Coronary artery (tissue), 2 donors: ENCODE measurements around the gene ZC3HAV1L.

Experiments used
- DNase-seq: peaks from one replicate; pipeline ENCODE4 v3.0.0-alpha.2; 2017; ENCODE audit warnings: low spot score
- H3K27ac ChIP-seq, 2 donors: fragments of 200-600 bp; sonication (generic); one replicate each; pipeline ENCODE4 v1.5.1; 2016 to 2019
- H3K4me3 ChIP-seq: fragments of 200-600 bp; sonication (generic); 2 replicates; pipeline ENCODE4 v1.5.1; 2016; ENCODE audit warnings: mild to moderate bottlenecking, moderate library complexity
- TF ChIP-seq, protein P1 (sequence below): fragments of 200-600 bp; sonication (generic); IDR thresholded peaks from one replicate; pipeline ENCODE4 v1.5.1; 2019; ENCODE audit warnings: antibody characterized with exemption

ZC3HAV1L gene

DNA sequence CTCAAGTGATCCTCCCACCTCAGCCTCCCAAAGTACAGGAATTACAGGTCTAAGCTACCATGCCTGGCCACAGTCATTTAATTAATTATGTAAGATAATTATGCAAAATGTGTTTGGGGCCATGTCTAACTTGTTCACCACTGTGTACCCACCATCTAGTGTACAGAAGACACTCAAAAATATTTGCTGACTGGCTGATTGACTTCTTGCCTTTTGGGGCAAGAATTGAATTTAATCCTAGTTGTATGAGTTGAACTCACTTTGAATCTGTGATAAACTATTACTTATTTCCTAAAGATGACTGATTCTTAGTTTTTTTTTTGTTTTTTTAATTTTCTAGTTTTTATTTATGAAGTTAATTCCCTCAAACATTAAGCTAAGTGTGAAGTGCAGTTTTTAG, 15.8 kb upstream of the ZC3HAV1L start:
- TF ChIP-seq, protein P1, sequence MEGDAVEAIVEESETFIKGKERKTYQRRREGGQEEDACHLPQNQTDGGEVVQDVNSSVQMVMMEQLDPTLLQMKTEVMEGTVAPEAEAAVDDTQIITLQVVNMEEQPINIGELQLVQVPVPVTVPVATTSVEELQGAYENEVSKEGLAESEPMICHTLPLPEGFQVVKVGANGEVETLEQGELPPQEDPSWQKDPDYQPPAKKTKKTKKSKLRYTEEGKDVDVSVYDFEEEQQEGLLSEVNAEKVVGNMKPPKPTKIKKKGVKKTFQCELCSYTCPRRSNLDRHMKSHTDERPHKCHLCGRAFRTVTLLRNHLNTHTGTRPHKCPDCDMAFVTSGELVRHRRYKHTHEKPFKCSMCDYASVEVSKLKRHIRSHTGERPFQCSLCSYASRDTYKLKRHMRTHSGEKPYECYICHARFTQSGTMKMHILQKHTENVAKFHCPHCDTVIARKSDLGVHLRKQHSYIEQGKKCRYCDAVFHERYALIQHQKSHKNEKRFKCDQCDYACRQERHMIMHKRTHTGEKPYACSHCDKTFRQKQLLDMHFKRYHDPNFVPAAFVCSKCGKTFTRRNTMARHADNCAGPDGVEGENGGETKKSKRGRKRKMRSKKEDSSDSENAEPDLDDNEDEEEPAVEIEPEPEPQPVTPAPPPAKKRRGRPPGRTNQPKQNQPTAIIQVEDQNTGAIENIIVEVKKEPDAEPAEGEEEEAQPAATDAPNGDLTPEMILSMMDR: no peak

DNA sequence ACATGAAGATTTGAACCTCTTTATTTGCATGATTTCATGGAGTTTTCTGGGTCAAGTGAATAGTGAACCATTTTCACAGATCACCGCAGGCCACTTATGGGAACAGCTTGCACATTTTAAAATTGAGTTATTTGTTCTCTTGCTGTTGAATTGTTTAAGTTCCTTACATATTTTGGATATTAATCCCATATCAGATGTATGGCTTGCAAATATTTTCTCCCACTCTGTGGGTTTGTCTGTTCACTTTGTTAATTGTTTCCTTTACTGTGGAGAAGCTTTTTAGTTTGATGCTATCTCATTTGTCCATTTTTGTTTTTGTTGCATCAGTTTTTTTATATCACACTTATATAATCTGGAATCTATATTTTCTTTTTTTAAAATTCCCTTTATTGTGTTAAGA, 14.1 kb upstream of the ZC3HAV1L start:
- no peak for DNase-seq
- TF ChIP-seq, protein P1: no peak
- H3K27ac ChIP-seq: no peak overlapping the region
- H3K4me3 ChIP-seq: no peak overlapping the region

More for the DNA sequence above, 15.8 kb upstream of the ZC3HAV1L start:
- Histone ChIP-seq H3K27ac (no peak overlapping the region), H3K4me3 (no peak overlapping the region)
- DNase-seq: no peak

DNA sequence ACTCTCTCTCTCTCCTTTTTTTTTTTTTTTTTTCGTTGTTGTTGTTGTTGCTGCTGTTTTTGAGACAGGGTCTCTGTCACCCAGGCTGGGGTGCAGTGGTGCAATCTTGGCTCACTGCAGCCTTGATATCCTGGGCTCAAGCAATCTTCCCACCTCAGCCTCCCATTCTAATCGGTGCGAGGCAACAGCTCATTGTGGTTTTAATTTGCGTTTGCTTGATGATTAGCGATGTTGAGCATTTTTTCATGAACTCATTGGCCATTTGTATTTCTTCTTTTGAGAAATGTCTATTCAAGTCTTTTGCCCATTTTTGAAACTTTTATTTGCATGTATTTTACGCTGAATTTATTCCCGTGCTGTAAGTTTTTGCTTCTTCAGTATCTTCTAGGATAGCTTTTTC, 13.3 kb upstream of the ZC3HAV1L start:
- TF ChIP-seq, protein P1: no peak
- H3K4me3 ChIP-seq: no peak overlapping the region
- DNase-seq: no peak
- H3K27ac ChIP-seq: no peak overlapping the region

DNA sequence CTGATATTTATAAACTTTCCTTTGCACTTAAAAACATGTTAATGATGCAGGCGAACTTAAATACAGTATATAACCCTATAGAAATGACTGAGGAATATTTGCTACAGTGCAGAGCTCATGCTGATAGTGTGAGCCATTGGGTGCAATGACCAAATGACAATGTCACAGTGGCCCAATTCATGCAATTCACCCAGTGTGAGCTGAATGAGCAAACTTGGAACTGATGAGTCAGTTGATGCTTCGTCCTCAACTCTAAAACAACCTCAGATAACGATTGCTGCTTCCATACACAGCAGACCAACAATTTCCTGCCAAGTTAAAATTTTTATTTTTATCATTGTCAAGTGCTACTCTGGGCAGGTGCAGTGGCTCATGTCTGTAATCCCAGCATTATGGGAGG, 12.1 kb upstream of the ZC3HAV1L start:
- DNase-seq: no peak
- H3K27ac ChIP-seq: no peak overlapping the region
- H3K4me3 ChIP-seq: no peak overlapping the region
- TF ChIP-seq, protein P1: no peak

DNA sequence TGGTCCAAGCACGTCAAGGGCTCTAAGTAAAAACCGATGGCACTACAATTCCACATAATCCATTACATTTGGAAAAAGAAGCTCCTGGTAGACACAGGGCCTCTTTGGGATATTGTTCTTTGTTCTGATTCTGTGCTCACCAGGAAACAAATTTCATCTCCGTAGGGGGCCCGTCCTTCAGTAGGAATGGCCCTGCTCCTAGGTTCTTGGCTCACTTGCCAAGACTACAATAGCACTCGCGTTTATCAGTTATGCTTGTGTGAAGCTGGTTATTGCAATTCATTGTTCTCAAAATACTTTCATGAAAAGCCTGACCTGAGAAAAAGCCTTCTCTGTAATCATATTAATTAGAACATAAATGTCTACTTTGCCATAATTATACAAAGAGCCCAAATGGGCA, 10.3 kb upstream of the ZC3HAV1L start:
- TF ChIP-seq, protein P1: no peak
- no peak overlapping the region for H3K4me3 ChIP-seq
- DNase-seq: no peak
- no peak overlapping the region for H3K27ac ChIP-seq

DNA sequence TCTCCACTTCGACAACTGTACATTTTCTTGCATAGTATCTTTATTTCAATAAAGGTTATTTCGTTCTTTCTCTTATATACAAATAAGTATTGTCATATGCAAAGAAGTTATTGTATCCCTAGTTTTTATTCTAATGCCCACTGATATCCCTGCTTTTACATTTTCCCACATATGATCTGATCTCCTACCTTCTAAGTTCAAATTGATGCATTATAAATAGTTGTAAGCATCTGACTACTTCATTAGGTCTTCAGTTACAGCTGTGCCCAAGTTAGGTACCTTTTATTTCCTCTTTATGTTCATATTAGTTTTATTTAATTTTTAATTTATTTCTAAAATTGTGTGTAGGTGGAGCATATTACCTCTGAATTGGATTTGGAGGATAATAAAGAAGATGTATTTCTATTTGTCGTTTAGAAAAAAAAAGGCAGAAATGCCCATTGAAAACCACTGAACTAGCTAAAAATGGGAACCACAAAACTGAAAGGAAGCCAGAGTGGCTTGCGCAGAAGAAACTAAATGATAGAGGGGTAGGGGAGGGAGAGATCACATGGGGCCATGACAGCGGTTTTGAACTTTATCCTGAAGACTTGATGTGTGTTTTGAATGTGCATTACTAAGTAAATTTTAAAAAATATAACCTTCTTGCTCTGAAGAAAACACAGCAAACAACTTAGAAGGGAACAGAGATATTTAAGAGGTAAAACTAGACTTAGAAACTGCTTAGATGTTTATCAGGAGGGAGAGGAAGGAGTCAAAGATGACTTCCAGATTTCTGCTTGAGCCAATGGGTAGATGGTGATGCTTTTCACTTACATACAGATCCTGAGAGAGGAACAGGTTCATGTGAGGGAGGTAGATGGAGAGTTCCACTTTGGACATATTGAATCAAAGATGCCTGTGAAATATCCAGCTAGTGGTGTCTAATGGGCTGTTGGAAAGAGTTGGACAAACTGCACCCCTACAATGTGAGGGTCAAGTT, 9.3 kb upstream of the ZC3HAV1L start:
- Histone ChIP-seq H3K4me3 (no peak overlapping the region), H3K27ac (no peak overlapping the region)
- DNase-seq: no peak
- TF ChIP-seq, protein P1: no peak
